NCI-H1417 (cell line): ENCODE measurements around the gene MRPS16.
"Not testable (repeated sequence)": the region's sequence is repeated elsewhere in the genome, so short reads cannot be mapped to it uniquely, and the experiment has no call there.

ENCODE experiments used
- DNase-seq, 3 experiments: peaks; one replicate each; lab custom pipeline; 2025; lab: John Stamatoyannopoulos, UW

MRPS16 gene

DNA sequence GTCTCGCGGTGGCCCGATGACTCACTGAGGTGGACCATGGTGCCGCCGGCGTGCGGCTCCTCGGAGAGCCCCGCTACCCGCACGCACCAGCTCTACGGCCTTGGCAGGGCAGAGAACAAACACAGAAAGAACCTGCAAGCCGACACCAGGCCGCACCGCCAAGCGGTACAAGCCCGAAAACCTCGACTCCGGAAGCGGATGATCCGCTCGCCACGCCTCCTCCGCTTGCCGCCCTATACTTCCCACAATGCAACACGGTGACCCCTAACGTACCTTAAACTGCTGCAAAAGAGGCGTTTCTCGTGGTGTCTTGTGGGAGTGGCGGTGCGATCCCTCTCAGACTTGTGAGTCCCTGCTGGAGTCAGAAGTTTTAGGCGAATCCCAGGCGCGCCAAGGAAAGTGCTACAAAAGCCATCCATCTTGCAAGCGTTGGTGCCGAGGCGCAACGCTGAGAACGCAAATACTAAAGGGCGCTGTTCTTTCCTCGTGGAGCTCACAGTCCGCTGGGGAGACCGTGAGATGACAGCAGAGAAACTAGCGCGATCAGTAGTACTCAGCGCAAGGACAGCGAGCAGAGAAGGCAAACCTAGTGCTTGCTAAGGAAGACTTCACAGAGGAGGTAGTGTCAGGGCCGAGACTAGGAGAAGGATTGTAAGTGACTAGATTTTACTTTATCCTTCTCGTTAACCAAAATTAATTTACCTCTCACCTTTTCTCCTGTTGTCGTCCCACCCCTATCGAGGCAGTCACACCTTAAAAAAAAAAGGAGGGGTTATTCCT lies at the start of gene MRPS16:
Gene MRPS16 (minus strand): TSS at position 200 of the 780 bp plus-strand sequence. CDS start 162 bp downstream, at position 38.
- peak; percentile 89 to 95 (median 94) for DNase-seq

DNA sequence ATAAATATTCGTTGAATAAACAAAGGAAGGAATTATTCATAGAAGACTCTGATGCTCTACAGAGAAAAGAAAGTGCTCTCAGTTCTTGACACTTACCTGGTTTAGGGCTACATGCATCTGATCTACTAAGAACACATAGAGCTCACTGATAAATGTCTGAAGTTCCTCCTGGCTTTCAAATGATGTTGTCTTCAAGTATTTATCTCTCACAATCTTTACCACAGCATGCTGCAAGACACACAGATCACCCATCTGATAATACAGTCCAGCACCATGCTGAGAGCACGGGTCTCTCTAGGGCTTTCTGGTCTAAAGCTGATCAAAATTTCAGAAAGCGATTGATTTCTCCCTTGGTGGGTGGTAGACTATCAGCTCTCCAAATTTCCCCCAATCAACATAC lies 44.5 kb upstream of the MRPS16 start:
- DNase-seq, result no peak

DNA sequence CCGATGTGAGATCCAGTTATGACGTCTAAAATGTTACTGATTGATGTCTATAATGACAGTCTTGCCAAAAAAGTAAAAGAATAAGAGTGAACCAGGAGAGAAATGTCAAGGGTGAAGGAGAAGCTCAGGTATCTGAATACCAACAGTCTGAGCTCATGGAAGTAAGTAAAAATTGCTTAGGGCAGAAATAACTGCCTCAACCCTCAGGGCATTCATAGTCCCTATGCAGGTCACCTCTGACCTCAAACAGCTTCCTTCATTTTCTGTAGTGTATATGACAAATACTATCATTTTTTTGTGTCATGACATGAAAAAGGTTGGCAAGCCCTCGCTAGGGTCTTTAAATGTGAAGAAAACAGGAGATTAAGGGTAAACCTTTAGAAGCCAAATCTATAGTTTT lies 41.0 kb upstream of the MRPS16 start:
- no peak for DNase-seq

DNA sequence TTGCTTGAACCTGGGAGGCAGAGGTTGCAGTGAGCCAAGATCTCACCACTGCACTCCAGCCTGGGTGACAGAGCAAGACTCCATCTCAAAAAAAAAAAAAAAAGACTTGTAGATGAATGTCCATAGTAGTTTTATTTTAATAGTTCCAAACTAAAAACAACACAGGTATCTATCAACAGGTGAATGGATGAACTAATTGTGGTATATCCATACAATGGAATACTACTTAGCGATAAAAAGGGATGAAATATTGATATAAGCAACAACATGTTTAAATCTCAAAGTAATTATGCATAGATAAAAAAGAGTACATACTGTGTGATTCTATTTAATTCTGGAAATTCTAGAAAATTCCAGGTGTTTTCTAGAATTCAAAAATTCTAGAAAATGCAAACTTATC lies 37.5 kb upstream of the MRPS16 start:
- DNase-seq, result no peak

DNA sequence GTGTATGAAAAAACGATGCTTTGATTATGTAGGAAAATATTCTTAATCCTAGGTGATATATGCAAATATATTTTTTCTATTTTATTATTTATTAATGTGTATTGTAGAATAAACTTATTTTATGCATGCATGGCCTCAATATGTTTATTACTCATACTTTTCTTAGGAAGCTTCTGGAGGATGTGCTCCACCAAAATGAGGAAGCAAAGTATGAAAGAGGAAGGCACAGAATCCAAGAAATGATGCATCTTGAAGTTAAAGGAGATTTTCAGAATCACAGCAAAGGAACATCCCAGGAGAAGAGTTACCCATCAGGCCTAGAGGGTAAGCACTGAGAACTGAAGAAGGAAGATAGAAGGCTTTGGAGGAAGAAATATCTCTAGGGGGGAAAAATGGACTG lies 35.0 kb upstream of the MRPS16 start:
- no peak for DNase-seq

DNA sequence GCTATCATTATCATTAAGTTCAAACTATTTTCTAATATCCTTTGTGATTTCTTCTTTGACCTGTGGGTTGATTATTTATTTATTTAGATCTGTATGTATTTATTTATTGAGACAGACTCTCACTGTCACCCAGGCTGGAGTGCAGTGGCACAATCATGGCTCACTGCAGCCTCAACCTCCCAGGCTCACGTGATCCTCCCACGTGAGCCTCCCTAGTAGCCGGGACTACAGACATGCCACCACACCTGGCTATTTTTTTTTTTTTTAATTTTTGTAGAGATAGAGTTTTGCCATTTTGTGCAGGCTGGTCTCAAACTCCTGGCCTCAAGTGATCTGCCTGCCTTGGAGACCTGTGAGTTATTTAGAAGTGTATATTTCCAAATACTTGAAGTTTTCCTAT lies 28.7 kb upstream of the MRPS16 start:
- DNase-seq, result no peak

DNA sequence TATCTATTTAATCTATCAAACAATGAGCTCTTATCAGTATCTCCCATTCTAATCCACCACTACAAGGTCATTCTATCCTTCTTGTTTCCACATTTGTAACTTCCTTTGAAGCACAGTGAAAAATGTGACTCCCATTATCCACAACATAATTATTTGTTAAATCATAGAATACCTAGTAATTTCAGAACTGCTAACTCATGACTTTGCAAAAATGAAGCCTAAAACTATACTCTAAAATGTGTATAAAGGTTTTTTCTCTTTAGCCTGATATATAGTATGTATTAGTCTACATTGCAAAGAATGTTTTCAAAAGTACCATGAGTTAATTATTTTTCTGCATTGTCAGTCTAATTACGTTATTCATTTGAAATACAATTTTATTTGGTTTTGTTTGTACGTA lies 12.0 kb upstream of the MRPS16 start:
- DNase-seq, result no peak

DNA sequence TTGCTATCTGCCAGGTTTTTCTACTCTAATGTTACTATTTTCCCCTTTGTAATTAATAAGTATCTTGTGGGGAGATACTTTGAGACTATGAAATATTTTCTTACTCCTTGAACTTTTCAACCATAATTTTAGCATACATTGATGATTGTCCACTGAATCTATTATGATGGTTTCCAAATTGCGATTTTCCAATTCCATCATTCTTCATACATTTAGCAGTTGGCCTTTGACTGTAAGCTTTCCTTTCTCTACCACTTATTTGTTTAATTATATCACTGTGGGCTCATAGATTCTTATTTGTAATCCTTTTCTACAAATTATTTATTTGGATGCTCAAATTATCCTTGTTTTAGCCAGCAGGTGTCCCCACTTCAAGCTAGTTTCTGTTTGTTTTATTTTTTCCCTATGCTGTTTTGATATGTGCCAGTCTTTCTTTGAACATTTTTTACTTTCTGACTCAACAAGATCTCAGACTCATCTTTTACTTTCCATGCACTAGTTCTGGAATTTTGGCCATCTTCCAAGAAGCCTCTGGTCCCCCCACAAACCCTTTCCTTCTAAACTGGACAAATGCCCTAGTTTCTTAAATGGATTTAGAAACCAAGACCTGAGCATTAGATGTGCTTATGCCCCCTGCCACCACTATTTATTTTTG lies 11.4 kb upstream of the MRPS16 start:
- peak in 1 of 3 experiments; percentile 4 for DNase-seq

DNA sequence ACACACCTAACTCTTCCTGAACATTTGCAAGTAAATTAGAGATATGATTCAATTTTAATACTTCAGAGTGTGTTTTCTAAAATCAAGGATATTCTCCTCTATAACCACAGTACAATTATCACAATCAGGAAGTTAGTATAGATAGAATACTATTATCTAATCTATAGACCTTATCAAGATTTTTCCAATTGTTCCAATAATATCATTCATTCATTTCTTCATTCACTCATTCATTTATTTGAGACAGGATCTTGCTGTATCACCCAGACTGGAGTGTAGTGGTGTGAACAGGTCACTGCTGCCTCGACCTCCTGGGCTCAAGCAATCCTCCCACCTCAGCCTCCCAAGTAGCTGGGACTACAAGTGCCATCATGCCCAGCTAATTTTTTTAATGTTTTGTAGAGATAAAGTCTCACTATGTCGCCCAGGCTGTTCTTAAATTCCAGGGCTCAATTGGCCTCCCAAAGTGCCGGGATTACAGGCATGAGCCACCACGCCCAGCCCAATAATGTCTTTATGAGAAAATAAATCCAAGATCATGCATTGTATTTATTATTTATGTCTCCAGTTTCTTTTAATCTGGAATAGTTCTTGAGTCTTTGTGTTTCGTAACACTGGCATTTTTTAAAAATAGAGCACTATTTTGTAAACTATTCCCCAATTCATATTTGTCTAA lies 10.6 kb upstream of the MRPS16 start:
- DNase-seq, result no peak

DNA sequence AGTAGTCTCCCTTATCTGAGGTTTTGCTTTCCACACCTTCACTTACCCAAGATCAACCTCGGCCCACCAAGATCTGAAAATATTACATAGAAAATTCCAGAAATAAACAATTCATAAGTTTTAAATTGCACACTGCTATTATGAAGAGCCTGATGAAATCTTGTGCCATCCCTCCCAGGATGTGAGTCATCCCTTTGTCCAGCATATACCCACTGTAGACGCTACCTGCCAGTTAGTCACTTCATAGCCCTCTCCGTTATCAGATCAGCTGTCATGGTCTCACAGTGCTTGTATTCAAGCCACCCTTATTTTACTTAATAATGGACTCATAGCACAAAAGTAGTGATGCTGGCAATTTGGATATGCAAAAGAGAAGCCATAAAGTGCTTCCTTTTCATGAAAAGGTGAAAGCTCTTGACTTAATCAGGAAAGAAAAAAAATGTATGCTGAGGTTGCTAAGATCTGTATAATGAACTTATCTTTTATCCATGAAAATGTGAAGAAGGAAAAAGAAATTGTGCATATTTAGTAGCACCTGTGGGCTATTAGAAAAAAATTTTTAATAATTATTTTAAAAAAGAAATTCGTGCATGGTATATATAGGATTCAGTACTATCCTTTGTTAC lies 9.8 kb upstream of the MRPS16 start:
- no peak for DNase-seq

DNA sequence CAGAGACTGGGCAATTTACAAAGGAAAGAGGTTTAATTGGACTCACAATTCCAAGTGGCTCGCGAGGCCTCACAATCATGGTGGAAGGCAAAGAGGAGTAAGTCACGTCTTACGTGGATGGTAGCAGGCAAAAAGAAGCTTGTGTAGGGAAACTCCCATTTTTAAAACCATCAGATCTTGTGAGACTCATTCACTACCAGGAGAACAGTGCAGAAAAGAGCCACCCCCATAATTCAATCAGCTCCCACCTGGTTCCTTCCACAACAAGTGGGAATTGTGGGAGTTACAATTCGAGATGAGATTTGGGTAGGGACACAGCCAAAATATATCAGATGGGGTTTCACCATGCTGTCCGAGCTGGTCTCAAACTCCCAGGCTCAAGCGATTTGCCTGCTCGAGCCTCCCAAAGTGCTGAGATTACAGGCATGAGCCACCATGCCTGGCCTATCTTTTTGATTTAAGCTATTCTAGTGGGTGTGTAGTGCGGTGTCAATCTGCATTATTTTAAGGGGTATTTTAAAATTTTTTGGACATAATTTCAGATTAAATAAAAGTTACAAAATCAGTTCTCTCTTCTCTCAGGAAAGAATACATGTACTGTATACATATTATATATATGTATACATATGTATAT lies 9.0 kb upstream of the MRPS16 start:
- no peak for DNase-seq

DNA sequence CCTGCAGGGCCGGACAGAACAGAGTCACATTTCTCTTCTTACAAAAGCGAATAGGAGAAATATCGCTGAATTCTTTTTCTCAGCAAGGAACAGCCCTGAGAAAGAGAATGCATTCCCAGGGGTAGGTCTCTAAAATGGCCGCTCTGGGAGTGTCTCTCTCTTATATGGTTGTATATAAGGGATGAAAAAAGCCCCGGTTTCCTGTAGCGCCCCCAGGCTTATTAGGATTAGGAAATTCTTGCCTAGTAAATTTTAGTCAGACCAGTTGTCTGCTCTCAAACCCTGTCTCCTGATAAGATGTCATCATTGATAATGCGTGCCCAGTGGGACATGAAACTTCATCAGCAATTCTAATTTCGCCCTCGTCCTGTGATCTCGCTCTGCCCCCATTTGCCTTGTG lies 6.2 kb upstream of the MRPS16 start:
- DNase-seq, result not testable (repeated sequence)

DNA sequence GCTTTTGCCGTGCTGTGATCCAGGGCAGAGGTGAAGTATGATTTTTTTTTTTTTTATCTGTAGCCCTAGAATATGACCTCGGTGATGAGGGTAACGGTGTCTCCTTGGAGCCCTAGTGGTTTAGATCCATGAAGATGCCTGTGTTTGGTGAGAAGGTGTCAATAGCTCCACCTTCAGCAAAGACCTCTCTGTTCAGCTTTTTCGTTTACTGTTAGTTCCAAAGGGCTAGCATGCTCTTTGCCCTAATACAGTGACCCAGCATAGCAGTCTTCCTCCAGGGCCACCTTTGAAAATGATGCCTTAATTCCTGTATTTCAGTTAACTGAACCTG lies 746 bp upstream of the MRPS16 start:
- DNase-seq, result peak in 1 of 3 experiments; percentile 22

DNA sequence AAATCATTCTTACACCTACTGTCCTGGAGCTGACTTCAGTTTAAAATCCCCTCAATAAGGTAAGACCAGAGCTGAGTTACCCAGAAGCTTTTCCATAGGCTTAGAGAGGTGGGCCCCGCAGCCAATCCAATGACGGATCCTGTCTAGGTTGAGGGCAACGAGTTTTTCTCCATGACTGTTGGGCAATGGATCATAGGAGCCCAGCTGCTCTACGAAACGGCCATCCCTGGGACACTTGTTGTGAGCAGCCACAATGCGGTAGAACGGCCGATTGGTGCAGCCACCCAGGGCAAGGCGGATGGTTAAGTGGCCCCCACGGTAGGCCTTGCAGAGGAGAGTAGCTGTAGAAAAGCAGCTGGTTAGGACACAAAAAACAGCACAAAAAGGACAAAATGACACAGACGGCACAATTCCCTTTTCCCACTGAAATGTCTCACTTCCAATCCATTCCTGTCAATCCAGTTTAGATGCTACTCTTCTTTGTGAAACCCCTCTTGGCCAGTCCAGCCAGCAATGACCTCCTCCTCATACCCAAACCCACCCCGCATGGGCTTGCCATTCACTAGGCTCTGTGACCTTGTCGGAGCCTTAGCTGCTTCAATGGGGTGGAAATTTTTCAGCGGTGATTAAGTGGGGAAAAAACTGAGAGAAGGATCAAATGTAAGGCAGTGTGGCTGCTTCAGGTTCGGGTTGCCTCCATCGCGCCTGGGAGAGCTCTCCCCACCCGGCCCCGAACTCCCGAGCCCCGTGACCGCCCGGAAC lies 580 bp downstream of the MRPS16 start:
- DNase-seq, result no peak

DNA sequence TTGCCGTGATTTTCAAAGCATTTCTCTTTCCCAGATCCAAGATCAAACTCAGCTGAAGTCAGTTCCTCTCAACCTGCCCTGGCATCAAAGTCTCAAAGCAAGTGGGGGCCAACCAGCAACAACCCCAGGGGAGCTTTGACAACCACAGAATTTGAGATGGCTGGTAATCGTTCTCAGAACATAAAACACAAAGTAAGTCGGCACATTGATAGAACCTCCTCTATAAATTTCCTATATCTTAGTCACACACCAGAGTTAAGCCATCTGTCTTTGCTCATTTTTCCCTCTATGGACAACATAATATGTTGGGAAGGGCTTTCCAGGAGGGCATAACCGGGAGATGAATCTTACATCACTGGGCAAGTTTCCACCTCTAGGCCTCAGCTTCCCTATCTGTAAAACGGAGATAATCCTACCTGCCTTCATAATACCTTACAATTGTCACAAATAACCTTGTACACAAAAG lies 4.2 kb downstream of the MRPS16 start:
- DNase-seq, result no peak

DNA sequence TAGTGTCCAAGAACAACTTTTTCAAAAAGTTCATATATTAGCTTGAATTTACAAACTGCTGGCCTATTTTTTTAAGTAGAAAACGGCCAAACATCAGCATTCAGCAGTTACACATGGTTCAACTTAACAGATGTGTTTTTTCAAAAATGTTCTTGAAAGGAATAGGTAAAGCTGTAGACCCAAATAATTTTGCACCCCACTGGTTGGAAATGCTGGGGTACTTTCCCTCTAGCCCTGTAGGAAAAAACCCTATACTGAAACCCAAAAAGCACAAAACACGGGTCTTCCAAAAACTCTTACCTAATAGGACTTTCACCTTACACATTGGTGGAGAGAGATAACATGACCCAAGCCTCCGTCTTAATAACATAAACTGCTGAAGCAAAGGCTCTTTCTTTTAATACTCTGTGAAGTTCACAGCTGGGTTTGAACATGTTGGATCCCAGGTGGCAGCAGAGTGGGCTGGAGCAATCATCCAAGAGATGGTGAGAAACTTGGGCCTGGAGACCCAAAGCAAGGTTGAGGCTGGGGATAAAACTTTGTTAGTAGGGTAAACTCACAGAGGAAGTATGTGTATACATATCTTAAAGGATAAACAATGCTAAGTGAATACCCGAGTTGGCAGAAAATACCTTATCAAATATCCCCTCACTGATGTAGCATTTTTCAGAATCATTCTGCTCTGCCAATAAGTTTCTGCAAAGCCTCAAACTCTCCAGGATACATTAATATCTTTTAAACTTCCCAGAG lies 4.8 kb downstream of the MRPS16 start:
- DNase-seq, result no peak

DNA sequence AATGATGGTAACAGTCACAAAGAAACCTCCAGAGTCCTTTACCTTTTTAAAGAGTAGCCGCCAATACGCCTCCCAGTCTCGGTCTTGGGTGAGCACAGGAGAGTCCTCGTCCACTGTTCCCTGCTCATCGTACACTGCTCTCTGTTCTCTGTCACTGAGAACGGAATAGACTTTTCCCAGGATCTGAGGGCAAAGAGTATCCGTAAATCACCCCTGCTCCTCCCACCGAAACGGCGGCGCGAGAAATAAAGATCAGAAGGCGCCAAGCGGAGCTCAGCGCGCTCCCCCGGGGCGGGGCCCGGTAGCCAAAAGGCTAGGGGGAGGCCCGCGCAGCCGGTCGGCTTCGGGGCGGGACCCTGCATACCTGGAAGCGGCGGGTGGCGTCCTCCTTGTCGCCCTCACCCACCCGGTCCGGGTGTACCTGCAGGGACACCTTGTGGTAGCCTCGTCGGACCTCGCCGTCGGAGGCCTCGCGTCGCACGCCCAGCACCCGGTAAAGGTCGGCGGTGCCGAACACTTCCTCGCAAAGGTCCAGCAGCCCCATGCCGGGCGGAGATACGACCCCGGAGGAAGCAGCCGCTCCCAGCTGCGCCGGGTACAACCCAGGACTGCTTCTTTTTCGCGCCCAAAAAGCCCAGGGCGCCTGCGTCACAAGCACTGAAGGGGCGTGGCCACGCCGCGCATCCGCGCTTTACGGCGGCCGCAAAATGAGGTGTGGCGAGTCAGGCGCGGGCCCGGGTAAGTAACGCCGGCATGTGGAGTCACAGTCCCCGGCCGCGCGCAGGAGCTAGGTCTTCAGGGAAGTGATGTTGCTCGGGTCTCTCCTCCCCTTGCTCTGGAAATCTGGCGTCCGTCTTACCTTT lies 5.6 kb downstream of the MRPS16 start, which contains the start of gene DNAJC9:
Gene DNAJC9 (minus strand): TSS at position 610 of the 863 bp plus-strand sequence. CDS start 66 bp downstream, at position 544.
- DNase-seq, result peak; percentile 90 to 94 (median 91)

DNA sequence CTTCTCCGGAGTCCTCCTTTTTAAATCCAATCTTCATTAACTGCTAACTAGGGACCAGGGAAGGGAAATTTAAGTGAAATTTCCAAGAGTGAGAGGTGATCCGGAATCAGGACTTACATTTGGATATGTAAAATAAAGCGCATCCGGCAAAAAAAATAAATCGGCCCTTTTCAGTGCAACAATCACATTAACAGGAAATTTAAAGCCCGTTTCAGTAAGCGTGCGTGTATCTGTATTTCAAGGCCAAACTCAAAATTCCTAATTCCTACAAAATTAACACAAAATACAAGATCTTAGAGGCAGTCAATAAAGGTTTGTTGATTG lies 6.2 kb downstream of the MRPS16 start:
- no peak for DNase-seq

DNA sequence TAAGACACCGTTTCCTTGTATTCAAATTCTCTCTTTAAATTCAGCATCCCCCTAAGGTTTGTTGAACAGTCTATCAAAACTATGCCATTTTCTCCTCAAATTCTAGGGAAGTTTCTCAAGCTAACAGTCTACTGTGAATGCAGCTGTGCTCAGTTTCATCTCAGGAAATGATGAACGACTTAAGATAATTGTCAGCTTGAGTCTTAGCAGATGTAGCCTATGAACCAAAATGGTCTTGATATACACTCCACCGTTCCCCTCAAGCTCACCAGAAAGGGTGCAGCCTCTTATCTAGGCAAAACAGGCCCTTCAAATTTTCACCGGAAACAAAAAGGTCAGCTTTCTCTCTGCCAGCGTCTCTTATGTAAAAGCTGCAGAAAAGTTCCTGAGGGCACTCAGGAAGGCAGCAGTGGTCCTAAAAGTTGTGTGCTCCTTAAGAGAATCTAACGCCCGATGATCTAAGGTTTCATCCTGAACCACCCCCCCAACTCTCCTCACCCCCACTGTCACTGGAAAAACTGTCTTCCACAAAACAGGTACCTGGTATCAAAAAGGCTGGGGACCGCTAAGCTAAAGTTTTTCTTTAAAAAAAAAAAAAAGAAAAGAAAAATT lies 7.5 kb downstream of the MRPS16 start:
- no peak for DNase-seq
